ENCODE data around the gene DSC1. TPM values are rescaled to one million over a fixed set of nuclear protein-coding genes. Genes with fewer than 3 reads are reported as not detected.

Gene DSC1
- total and polyA plus RNA-seq, 2 of the 8 experiments (the other 6 are each of a cell fraction or from before 2014, with no cell fraction given) = 0.02 TPM; not detected in 1

DNA sequence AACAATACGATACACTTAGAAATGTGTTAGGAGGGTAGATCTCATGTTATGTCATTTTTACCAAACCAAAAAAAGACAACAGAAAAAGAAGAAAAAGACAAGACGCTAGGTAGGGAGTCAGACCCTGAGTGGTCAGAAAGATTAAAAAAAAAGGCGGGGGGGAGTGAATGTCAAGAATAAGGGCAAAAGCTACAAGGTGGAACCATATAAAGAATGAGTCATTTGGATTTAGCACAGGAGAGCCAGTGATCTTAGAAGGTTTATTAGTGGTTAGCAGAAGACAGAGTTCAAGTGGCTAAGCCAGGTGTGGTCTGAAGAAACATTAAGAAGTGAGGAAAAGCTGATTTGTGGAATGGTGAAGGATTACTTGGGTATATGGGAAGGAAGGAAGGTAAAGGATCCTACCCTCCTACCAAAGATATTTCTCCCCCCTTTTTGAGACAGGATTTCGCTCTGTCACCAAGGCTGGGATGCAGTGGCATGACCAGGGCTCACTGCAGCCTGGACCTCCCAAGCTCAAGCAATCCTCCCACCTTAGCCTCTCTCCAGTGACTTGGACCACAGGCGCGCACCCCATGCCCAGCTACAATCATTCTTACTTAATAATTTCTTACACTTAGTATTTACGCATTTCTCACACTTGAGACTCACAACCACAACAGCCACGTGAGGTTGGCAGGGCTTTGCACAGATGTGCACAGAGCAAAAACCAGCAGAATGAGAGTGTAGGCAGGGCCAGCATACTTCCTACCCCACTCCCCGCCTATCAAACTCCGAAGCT lies 63.0 kb downstream of the DSC1 start (continued):
- no peak for TF ChIP-seq YY1 (IDR thresholded peaks at IDR 0.05; ENCODE audit: low read depth, low read length)
- TF ChIP-seq, protein P1, sequence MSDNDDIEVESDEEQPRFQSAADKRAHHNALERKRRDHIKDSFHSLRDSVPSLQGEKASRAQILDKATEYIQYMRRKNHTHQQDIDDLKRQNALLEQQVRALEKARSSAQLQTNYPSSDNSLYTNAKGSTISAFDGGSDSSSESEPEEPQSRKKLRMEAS (IDR thresholded peaks at IDR 0.05) = no peak
- TF ChIP-seq JUN (IDR thresholded peaks at IDR 0.05; ENCODE audit: low read depth, low read length) = no peak
- no peak for TF ChIP-seq SAP30 (IDR thresholded peaks at IDR 0.05; ENCODE audit: insufficient read depth, insufficient replicate concordance, low read length)
